NCI-H146 treated with DMSO at 0.1 percent for 48 hours (cell line): ENCODE measurements around the gene ABCB11.
"Not testable (repeated sequence)": the region's sequence is repeated elsewhere in the genome, so short reads cannot be mapped to it uniquely, and the experiment has no call there.

ENCODE experiments used
- DNase-seq: peaks from one replicate; lab custom pipeline; 2025; ENCODE audit not compliant: unreplicated experiment; lab: John Stamatoyannopoulos, UW

The ABCB11 gene

DNA sequence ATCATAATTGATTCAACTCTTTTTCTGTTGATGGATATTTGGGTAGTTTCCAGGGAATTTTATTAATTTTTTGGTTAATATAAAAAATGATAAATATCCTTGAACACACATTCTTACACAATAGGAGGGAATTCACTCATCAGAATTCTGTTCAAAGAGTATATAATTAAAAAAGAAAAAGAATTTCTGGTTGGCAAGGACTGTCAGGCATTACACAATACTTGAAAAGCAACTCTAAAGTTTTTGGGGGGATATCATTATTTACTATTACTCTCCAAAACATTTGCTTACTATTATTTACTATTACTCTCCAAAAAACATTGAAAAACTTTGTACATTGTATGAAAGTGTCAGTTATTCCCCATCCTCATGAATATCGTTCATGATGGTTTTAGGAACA lies 92.1 kb downstream of the ABCB11 start:
- DNase-seq = no peak

DNA sequence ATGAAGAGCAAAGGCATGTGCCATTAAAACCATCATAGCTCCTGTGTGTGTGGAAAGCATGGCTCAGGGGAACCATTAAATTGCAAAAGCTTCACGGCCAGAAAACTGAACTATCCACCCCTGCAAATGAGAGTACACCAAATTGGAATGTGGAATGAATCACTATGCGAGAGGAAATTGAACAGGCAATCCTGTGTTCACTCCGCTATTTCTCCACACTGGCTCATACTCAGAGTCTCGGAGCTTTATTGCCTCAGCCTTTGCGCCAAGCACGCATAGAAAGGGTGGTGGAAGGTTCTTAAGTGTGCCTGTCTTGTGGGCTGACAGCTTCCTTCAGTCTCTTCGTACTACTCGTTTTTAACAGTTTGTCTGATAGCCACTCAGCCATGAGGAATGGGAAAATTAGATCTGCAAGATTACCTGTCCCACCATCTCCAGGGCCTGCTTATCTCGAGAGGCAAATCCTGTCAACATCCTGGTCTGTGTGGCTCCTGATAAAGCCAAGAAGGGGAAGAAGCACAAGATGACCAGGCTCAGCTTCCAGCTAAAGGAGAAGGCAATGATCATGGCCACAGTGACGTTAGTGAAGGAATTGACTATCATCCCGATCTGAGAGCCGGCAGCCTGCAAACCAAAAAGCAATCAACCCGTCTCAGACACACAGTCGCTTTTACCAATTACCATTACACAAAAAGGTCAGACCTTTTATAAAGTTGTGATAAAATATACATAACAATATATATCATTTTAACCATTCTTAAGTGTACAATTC lies 95.1 kb downstream of the ABCB11 start:
- DNase-seq = no peak

DNA sequence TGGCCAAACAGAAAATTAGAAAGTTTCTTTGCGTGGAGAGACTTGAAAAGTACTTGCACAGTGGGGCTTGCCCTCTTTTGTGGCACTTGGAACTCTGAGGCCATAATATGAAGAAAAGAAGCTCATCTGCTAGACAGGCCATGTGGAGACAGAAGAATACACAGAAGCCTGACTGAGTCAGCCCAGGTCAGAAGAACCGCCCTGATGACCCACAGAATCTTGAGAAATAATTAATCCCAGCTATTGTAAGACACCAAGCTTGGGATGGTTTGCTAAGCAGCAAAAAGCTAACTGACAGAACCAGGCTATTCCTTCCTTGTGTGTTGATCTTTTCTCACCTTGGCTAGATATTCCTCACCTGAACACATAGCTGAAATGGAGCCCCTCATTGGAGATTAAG lies 96.3 kb downstream of the ABCB11 start:
- no peak for DNase-seq

DNA sequence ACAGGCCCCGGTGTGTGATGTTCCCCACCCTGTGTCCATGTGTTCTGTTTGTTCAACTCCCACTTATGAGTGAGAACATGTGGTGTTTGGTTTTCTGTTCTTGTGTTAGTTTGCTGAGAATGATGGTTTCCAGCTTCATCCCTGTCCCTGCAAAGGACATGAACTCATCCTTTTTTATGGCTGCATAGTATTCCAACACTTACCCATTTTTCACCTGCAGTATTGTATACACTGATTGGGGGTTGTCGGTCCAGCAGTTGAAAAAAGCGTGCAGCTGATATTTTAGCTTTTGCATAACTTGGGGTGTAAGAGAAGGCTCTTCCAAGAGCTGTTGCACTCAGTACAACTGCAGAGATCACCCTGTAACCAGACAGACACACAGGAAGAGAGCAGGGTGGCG lies 99.0 kb downstream of the ABCB11 start:
- not testable (repeated sequence) for DNase-seq

DNA sequence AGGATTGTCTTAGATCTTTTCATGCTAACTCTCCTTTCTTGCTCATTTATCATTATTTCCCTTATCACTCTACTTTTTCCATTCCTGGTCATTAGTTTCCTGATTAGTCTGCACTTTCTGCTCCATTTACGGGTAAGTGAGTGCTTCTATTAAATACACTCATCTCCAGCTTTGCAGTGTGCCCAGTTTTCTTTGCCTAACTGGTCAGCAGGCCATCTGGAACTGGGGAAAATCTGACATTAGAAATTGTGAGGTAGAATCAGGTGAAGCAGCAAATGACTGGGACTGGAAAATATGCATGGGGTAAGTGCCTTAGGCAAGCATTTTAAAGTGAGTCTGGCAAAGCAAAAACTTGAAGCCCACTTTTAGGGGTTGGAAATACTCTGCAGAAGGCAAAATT lies 100.9 kb downstream of the ABCB11 start:
- no peak for DNase-seq

DNA sequence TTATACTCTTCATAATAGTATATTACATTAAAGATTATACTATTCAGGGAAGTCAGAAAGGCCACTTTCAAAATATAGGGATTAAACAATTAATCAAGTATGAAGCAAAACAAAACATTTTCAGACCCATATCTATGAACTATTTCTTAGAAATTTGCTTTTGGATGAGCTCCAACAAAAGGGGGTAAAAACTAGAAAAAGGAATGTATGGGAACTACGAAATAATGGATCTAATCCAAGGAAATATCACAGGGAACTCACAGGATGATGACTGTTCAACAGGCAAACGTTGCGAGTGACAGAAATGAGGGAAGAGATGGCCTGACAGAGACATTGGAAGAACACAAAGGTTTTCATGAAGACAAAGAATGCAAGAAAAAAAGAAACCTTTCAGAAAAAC lies 102.1 kb downstream of the ABCB11 start:
- DNase-seq = no peak

DNA sequence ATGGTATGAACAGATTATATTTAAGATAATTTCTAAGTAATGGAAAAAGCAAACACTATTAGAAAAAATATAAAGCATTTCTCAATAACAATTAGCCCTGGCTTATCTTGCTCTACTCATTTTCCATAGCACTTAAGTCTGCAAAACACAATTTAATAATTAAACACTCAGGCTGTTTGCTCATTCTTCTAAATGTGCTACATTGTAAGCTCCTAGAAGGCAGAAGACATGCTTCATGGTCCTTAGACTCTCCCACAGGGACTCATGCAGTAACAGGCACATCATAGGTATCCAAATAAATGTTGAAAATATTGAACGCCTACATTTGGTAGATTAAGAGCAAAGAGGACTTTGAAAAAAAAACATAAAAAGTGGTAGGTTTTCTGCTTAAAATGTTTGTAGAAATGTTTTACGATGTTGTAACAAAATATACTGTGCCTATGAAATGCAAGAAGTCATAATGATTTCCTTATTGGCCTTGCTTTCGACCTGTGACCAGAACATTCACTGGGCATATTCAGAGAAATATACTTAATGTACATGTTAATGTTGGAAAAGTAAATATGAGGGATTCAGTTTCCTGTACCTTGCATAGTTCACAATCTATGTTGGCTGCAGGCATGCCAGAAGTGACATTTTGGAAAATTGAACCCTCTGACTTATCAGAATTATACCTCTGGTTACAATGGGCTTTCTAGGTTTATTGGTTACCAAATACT lies 102.9 kb downstream of the ABCB11 start:
- DNase-seq = no peak

DNA sequence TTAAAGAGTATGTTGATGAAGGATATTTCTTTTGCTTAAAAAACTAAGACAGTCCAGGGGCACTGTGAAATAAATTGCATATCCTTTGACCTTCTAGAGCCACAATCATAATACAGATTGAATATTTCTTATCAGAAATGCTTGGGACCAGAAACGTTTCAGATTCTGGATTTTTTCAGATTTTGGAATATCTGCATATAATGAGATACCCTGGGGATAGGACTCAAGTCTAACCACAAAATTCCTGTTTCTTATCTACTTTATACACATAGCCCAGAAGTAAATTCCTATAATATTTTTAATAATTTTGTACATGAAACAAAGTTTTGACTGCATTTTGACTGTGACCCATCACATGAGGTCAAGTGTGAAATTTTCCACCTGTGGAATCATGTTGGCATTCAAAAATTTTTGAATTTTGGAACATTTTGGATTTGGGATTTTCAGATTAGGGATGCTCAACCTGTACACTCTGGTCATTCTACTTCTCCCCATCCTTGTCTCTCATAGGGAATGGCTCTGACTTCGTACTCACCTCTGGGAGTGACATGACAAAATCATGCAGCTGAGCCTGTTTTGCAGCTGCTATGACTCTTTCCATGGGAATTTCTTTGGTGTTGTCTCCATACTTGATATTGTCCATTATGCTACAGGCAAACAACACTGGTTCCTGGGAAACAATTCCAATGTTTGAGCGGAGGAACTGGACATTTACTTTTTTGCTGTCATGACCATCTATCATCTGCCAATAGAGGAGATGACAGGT lies 104.3 kb downstream of the ABCB11 start:
- no peak for DNase-seq

DNA sequence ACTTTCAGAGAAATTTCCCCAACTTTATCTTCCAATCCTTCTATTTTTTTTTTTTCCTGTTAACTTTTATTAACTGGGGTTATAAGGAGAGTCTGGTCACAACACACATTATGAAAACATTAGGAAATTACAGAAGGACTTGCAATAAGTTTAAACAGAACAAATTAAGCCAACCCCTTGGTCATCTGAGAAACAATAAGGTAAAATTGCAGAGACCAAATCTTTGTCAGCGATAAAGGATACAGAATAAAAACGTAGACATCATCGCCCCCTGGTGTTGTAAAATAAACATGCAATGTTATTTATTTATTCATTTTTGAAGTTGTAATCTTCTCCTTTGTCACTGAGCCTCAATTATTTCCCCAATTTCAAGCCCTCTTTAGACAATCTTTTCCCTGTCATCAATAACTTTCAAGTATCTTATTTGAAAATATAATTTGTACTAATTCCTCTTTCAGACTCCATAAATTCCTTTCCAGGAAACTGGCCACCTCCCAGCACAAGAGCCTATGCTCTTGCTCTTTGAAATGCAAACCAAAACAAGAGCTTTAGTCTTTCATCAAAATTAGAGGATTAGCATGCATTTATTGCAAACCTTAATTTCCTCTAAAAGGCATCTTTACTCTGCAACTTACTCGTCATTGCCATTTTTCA lies 110.5 kb downstream of the ABCB11 start:
- DNase-seq = no peak

DNA sequence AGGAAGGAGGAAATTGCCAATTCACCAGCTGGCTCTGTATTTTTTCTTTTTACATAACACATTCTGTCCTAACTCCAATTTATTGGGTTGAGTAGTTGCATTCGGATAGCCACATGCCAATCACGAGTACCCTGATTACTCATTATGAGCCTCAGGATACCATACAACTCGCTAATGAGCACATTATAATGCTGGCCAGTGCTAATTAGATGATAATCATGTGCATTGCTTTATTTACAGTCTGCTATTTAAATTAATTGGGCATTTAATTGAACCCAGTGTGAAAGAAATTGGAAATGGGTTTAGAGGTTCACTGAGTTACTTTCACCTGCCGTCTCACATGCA lies 114.8 kb downstream of the ABCB11 start:
- no peak for DNase-seq

DNA sequence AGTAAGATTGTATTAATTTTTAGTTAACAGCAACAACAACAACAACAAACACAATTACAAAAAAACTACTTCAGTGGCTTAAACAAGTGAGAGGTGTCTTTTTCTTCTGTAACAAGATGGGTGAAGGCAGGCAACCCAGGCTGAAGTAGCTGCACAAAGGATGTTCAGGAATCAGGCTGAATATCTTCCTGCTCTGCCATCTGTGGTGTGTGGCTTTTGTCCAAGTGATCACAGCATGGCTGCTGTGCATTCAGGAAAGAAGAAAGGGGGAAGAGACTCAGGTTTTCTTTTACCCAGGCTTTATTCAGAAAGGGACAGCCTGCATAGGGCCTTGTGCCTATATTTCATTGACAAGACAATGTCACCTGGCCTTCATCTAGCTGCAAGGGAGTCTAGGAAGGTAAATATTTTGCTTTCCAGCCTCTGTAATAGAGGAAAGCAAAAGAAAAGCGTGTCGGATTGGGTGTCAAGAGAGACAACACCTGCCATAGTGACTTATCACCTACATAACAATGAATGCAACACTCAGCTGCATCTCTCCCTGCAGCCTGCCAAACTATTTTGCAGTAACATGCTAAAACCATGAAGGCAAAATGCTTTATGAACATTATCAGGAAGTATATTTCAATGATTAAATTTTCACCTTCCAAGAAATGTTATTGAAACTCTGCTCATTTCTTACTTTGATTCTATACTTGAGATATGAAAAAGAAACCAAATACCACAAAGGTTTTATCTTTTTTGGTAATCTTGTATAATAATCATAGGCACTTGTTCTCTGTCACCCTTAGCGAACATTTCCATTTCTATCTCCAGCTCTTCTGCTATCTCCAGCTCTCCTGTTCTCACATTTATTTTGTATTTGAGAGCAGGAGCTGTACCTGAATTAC lies 115.4 kb downstream of the ABCB11 start:
- no peak for DNase-seq

DNA sequence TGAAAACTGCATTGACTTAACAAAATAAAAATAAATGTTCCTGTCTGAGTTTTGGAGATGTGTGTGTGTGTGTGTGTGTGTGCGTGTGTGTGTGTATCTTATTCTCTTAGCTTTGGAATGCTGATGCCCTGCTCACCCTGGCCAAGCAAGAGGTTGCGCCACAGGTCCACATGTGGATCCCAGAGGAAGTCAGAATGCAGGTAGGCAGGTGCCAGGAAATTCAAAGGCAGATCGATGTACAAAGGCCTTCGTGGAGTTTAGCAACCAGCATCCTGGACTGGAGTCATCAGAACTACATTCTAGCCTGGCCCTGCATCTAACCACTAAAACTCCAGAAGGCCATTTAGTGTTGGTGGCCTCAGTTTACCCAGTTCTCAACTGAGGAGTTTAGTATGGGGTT lies 117.6 kb downstream of the ABCB11 start:
- DNase-seq = no peak

DNA sequence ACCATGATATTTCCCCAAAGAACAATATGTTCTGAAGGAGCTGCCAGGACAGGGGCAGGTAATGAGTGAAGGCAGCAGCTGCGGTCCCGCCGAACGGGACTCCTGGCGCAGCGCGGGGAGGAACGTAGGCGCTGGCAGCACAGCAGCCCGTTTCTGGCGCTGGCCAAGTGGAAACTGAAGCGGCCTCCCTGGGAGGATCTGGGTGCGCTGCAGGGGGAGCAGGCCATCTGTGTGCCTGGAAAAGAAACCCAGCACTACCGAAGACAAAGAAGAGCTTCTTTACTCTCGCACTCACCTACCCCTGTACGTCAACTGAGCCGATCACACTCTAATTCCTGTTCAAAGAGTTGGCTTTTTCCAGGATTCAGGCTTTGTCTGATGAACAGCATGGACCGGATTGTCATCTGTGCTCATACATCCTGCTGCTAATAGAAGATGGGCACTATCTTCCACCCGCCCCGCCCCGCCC lies 118.2 kb downstream of the ABCB11 start:
- DNase-seq = peak; percentile 26

DNA sequence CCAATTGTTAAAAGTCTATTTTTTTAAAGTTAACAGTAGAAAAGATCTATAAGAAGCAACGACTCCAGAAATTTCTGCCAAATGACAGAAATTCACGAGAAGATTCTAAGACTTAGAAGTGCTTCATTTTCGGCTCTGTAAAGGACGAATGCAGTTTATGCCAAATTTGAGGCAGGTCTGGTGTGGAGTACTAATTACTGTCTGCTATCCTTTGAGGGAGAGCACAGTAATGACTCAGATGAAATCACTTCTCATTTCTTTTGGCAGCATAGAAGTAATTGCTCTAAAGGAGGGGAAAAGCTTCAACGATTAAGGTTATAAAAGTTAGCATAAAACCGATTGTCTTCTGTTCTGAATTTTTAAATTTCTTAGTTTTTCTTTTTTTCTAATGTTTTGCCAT lies 118.7 kb downstream of the ABCB11 start:
- no peak for DNase-seq

DNA sequence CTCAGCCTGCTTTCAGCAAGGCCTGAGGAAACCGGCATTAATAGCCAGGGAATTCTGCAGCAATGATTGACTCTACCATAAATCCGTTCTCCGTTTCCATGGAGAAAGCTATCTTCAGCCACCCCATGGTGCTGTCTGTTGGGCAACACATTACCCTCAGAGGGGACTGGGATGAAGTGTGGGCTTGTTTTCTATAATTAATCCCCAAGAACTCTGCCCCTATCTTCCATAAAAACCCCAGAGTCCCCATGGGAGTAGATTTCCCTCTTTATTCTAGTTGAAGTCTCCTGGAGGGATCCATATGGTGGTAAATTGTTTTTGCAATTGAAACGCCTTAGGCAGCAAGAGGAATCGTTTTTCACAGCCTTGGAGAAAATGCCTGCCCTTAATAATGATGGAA lies 120.8 kb downstream of the ABCB11 start:
- peak; percentile 54 for DNase-seq

DNA sequence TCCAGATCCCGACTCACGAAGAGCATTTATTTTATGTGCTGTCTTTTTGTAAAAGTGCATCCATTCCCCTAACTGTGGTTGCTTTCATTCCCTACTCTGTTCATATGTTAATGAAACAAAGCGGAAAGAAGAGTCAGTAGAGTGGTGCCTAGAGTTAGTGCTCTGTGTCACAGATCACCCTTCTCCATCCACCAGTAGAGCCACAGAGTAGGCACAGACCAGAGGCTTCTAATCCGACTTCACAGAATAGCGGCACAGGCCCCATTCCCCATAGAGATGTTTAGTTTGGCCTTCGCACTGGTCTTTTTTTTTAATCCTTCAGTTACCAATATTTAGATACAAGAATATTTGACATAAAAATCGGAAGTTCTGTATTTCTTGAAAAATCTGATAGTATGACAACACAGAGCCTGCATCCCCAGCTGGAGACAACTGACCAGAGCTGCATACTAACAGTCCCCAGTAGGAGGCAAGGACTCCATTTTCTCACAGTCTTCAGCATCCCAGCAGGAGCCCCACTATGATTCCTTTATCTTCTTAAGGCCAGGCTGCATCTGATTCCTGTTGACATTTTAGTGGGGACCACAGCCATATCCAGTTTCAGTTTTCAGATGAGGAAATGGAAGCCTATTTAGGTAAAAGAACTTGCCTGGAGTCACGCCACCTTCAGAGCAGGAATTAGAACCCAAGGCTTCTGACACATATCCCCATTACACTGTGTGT lies 123.0 kb downstream of the ABCB11 start:
- DNase-seq = no peak

DNA sequence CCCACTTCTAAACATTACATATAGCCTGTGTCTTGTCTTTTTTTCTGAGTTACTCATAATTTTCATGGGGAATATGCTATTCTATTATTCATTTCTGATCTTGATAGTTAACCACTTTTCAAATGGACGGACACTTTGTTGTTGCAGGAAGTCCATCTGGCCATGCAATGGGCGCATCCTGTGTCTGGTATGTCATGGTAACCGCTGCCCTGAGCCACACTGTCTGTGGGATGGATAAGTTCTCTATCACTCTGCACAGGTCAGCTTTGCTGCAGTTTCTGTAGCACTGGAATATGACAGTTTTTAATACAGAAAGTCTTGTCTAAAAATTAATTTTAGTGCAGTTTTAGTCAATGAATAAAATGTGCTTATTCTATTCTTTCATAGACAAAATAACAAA lies 126.8 kb downstream of the ABCB11 start:
- no peak for DNase-seq

DNA sequence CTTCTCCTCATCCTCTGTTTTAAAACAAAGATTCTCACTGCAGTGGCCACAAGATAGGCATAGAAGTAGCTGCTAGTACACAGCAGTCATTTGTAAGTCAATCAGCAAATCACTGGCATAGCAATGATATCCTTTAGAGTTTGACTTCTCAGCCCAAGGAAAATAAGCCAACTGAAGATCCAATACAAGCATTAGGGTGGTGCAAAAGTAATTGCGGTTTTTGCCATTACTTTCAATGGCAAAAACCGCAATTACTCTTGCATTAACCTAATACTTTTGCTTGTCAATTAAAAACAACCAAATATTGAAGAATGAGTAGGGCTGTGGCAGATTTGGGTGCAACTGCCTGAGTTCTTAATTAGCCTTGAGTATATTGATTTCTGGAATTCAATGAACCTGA lies 127.2 kb downstream of the ABCB11 start:
- no peak for DNase-seq

DNA sequence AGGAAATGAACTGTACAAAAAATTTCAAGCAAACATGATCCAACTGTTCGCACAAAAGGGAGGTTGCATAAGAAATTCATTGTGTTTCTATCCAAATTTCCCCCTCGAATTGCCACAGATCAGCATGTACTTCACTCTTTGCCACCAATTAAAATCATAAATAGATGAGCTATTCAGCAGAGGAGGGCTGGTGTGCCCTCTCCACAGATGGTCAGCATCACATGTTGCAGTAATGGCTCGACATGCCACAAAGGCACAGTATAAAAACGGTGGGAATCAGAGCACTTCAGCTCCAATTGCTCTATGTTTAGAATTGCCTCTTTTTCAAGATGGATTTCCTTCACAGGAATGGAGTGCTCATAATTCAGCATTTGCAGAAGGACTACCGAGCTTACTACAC lies 130.1 kb downstream of the ABCB11 start, which contains the start of gene G6PC2:
Gene G6PC2 (plus strand): TSS at position 289 of the 400 bp plus-strand sequence. CDS start 41 bp downstream, at position 330.
- no peak for DNase-seq

DNA sequence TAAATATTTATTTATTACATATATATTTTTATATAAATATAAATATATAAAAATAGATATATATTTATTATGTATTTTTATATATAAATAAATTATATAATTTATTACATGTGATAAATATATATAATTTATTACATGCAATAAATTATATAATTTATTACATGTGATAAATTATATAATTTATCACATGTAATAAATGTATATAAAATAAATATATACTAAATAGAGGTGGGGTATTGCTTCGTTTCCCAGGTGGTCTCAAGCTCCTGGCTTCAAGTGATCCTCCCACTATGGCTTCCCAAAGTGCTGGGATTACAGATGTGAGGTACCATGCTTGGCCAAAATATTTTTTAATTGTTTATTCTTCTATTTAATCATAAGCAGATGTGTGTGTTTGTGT lies 133.7 kb downstream of the ABCB11 start:
- DNase-seq = no peak
